ENCODE measurements around the gene SLC18A3.
A peak's percentile ranks its signal among the peaks of the same experiment; 100 is the strongest.

The SLC18A3 gene

DNA sequence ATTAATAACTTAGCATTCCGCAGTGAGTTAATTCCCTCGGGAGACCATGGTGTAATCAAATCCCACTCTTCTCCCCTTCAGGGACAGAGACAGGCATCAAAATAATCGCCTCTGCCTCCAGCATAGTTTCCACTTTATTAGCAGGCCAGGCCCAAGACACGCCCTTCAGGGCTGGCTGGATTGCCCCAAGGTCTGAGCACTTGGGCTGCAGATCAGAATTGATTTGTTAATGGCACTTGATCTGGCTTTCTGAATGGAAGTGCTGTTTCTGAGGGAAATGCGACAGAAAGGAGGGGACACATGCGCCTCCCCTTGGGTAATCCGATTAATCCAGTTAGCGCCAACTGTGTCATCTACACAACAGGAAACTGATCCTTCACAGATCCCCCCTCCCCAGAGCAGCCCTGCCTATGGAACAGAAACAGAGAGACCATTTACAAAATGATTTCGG, 19.3 kb downstream of the SLC18A3 start:
- DNase-seq = no peak

DNA sequence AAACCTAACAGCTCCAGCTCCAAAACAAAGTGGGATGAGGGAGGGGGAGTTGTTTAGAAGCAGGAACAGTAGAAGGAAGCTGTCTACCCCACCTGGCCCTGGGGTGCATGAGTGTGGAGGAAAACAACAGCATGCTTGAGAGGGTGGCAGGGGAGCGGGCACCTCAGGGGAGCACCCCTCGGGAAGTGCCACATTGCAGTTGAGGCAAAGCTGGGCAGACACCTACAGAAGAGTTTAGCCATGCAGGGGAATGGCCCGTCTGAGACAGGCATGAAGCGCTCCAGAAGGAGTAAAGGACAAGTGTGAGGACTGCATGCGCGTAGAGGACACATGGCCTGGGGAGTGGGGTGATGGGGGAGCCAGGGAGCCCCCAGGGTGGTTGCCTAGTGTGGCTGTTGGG, 21.9 kb downstream of the SLC18A3 start:
- DNase-seq = no peak

DNA sequence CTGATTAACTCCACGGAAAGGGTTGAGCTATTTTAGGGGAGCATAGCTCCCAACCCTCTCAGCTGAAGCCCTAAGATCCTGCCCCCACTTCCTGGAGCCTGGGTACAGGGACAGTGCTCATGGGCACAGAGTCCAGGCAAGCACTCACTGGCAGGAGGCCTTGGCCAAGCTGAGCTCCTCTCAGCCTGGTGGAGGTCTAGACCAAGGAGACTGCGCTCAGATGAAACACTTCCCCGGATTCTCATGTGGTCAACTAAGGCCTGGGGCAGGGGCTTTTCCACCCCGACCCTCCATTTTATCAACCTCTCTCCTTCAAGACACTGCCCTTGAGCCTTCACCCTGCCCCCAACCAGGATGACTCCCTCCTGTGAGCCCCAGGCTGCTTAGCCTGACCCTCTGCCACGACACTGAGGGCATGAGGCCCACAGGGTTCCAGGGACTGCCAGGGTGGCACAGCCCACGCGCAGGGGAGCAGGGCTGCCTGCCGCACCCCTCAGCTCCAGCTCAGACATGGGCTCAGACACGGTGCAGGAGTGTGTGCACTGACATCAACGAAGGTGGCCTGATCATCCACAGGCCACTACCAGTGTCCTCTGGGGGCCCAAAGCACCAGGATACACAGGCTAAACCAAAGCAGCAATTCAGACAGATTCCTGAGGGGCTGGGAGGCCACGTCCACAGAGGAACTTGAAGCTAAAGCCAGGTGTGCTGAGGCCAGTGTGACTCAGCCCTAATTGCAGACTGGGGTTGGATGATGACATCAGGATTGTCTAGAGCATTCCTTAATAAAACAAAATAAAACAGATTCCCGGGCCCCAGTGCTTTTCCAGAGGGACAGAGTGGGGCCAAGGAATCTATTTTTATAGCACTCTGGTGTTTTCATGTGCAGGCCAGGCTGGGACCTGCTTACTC, 22.6 kb downstream of the SLC18A3 start:
- DNase-seq = no peak

DNA sequence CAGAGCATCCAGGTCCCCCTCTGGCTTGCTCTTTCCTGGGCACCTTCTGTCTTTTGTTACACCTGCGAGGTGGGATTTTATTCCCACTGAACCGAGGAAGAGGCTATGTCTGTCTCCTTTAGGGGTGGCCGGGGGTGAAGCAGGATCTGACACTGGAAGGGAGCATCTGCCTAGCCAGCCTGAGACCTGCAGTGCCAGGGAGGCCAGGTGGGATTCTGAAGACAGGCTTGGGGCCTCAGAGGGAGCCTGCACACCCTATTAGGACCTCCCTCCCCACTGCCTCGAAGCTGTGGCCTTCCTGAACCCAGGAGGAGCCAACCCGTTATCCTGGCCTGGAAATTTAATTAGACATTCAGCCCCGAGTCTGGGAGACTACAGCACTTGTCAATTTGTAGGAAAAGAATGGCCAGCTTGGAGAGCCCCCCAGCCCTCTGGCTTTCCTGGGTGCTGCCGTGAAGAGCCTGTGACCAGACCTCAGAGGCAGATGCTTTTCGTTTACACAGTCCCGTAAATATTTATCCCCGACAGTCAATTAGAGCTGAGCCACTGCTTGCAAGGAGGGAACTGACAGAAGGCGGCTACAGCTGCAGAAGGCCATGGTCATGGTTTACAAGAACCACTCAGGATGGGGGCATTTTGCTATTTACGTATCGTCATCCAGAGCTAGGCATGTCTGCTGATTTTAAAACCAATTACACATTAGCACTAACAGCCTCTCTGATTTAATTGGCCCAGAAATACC, 23.4 kb downstream of the SLC18A3 start:
- no peak for DNase-seq

DNA sequence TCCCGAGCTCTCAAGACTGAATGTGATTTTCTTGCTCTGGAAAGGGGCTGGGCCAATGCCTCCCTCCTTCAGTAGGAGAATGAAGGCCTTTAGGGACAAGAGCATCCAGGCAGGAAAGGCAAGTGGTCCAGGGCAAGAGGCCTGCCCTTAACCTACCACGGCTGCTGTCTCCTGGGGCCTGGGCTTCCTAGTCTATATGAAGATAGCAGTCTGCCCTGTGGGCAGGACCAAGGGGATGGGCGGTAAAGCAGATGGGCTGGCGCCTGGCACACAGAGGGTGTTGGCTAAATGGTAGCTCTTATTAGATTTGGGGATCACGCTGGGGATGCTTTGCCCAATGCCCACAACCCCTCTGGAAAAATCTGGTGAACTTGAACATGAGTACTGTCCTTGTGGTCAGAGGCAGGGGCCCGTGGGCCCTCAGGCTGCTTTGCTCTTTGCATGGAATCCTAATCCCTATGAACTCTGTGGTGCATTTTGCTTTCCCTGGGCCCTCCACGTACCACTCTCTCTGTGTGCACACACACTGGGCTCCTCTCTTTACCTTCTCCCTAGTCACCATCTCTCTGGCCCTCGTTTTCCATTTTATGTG, 24.1 kb downstream of the SLC18A3 start:
- DNase-seq = no peak

DNA sequence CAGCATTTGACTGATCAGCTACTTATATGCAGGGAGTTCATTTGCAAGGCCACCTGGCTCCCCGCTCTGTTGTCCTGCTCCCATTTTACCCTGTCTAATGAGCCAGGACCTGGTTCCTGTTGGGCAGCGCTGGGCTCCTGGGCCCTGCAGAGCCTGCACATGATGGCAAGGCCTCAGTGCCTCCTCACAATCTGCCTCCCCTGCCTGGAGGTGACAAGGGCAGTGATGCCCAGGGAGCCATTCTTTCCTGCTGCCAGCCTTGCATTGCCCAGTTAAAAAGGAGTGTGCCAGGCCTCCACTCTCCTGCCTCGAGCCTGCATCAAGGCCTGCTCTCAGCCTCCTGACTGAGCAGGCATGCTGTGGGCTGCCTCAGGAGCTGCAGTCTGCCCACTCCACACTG, 32.2 kb downstream of the SLC18A3 start:
- DNase-seq = no peak

DNA sequence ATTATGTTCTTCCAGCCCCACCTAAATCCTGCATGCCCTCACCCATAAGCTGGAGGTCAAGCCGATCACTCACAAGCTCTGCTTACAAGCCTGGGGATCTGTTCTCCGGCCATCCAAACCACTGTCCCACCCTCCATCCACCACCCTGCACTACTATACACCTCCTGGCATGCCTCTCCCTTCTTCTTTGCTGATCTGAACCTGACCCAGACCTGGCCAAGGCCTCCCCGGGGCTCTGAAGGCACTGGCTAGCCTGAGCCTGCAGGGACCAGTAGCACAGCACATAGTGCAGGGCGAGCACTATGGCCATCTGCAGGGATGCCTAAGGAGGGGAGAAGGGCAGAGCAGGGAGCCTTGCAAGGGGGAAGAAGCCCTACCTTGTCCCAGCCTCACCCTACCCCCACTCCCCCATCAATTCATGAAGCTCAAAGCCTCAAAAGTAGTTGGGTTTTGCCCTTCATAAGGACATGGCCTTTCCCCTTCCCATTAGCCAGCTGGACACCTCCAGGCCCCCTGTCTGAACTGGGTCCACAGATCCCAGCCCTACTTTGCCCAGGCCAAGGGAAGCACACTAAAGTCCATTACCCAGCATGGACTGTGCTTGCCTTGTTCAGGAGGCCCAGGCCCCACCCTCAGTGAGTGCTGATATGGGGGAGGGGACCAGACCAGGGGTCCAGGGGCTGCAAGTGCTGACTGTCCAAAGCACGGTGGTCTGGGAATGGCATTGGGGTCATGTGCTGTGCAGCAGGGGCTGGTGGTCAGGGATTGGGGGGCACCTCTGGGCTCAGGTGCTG, 33.3 kb downstream of the SLC18A3 start:
- no peak for DNase-seq

DNA sequence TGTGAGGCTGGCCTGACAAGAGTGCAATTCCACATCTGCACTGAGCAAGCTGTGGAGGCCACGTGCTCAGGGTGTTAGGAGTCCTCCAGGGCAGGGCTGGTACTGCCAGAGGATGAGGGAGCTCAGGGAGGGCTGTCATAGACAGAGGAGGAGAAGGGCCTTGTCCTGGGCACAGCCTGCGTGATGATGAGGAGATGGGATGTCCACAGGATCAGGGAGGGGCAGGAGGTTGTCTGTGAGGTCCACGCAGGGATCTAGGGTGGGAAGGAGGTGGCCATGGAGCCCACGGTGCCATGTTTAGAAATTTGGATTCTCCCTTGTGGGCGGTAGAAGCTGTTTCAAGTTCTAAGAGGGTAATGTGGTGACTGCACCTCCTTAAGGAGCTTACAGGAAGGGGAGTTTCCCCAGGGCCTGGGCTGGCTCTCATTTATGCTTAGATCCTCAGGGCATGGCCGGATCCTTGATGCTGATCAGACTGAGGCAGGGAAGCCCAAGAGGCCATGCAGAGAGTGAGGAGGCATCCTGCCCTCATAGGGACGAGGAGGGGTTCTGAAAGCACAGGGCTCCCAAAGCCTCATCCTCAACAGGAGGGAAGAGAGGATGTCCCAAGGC, 34.0 kb downstream of the SLC18A3 start:
- DNase-seq = no peak

DNA sequence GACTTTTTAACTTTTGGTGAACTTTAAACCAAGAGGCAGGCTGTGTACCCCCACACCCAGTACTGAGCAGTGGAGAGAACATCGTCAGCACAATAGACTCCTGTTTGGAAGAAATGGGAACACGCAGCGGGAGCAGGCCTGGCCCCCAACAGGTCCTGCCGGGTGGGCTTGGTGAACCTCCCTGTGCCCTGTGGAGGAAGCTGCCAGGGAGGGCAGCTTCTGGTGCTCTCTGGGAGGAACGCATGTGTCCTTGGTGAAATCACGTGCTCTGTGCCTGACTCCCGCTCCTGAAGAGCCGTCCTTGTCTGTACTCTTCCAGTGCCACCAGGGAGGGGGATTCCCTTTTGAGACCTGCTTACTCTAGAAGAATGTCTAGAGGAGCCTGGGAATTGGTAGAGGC, 35.3 kb downstream of the SLC18A3 start:
- DNase-seq = no peak

DNA sequence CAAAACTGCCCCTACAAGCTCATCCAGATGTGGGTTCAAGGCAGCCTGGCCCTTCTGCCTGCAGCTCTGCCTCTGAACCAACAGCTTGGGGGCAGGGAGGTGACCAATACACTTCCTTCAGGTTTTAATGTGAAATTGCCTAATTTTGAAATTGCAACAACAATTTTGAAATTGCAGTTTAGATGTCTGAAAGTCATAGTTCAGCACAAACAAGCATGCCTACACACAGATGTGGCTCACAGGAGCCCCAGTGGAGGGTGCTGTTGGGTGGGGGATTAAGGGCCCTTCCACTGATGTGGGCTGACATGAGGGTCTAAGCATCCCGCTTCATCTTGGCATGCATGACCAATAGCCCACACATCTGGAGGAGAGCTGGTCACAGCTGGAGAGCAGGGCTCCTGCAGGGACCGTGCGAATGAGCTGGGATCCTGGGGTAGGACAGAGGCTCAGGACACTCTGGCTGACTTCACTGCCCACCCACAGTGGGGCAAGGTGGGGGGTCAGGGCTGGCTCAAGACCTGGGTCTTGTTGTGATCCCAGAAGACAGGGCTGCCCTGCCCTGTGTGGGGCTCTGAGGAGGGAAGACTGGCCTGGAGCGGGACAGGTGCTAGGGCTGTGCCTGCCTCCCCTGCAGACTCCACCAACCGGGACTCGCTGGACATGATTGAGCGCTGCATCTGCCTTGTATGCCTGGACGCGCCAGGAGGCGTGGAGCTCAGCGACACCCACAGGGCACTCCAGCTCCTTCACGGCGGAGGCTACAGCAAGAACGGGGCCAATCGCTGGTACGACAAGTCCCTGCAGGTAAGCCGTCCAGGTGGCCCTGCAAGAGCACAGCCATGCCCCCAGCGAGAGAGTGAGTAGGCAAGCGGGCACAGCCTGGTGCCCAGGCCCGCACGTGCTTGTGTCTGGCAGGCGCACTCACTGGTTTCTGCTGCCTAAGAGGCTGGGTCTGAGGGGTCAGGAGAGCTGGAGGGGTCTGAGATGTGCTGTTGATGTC, 36.1 kb downstream of the SLC18A3 start:
- DNase-seq = no peak

DNA sequence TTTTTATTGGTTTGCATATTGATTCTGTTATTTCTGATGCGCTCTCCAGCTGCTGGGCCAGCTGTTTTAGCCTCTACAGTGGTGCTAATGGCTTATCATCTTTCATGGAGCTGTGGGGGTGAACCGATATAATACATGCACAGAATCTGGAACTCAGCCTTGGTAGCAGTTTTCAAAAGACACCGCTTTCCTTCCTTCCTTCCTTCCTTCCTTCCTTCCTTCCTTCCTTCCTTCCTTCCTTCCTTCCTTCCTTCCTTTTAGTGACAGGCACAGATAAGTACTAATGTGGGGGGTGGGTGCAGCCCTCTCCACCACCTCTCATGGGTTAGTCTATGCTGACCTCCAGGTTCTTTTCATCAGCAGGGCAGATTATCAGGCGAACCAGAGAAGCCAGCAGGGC, 37.4 kb downstream of the SLC18A3 start:
- DNase-seq = no peak

DNA sequence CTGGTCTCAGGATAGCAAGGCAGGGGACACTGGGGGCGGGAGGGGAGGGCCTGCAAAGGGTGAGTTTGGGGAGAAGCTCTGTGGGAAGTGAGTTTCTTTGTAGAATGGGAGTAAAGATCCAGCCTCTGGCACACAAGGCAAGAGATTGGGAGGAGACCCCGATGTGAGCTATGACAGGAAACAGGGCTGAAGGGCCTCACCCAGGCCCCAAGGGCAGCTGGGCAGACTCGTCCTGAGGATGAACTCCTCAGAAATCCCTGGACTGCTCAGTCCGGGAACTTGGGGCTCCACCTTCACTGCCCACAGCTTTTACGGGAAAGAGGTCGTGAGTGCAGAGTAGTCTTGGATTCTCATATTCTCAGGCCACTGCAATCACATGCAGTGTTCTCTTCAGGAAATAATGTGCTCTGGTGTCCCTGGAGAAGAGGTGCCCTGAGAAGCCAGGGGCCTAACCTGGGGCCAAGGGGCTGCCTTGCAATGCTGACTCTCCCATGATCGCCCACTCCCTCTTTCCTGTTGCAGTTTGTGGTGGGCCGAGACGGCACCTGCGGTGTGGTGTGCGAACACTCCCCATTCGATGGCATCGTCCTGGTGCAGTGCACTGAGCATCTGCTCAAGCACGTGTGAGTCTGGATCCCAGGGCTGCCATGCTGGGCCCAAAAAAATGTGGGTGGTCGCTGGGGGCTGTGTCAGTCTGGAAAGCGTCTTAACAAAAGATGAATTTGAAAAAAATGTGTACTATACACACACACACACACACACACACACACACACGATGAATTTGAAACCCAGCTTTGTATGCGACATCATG, 38.1 kb downstream of the SLC18A3 start:
- DNase-seq = no peak

DNA sequence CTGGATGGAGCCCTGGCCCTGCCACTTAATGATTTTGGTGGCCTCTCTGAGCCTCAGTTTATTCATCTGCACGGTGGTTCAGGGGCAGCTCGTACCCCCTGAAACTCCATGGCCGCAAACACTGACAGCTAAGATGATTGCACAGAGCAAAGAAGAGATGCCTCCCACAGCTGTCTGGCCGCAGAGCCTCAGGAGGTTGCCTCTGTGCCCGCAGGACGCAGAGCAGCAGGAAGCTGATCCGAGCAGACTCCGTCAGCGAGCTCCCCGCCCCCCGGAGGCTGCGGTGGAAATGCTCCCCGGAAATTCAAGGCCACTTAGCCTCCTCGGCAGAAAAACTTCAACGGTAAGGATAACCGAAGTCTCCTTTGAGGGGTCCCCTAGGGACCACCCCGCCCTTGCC, 39.2 kb downstream of the SLC18A3 start:
- DNase-seq = peak; percentile 59

DNA sequence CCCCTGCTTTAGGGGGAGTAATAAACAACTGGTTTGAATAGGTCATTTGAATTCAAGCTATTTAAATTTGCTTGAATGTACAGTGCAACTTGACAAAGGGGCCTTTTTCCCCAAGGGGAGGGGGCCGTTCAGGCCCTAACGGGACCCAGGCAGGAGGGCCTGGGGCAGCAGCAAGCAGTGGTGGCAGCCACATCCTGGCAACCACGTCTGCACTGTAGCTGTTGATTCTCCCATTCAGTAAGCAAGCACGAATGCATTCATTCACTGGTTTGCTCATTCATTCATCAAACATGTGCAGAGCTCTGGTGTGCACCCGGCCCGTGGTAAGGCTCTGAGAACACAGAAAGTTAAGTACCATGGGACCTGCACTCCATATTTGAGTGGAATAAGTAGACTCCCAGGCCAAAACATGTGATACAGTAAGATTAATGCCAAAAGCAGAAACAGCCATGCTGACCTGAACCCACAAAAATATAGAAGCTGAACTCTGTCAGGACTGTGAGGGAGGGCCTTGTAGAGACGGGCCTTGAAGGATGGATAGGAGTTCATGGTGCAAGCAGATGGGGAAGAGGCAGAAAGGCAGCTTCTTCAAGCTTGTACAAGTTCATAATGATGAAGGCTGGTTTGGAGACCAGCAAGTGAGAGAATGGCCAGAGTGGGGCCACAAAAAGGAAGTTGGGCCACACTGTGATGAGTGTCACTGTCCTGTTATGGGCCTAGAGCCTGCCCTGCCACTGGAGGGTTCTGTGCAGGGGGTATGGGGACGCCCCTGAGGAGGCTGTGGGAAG, 40.0 kb downstream of the SLC18A3 start:
- DNase-seq = no peak

DNA sequence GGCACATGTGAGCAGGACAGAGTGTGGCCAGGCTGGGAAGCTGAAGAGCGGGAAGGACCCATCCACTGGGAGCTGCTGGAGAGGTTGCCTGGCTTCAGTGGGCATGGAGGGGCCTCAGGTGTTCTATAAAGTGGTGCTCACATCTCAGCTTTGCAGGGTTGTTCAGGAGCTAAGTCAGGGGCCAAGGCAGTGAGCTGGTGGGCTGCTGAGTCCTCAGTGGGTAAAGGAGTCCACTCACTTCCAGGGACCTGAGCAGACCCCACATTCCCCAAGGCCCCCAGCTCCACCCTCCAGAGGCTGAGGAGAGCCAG, 40.6 kb downstream of the SLC18A3 start:
- DNase-seq = no peak

DNA sequence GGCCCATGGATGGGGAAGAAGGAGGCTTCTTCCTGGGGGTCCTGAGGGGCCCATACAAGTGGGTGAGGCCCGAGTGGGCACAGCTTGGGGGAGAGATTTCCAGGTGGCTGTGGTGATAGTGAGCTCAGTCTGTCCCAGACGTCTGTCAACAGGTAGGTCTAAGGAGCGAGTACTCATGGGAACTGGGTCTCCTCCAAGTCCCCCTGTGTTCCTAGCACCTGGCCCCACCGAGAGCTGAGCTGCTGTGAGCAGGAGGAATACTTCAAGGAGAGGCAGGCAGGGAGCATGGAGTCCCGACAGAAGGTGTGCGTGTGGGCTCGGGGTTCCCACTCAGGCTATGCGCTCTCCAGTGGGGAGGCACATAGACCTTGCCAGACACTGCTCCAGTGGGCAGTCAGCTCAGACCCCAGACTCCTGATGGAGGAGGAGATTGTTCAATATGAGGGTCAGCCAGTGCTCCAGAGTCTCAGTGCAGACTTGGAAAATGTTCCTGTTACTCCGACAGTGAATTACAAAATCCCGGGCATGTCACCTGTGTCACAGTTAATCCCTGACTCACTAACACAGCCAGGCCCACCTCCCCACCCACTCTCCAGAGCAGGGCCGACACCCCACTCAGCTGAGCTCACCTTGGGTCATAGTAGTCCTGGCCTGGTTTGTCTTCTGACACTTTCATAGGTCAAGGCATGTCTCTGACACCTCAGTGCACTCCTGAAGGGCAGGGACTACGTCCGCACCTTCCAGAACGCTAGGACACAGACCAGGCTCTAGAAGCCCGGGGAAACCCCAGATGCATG, 41.1 kb downstream of the SLC18A3 start:
- DNase-seq = no peak

DNA sequence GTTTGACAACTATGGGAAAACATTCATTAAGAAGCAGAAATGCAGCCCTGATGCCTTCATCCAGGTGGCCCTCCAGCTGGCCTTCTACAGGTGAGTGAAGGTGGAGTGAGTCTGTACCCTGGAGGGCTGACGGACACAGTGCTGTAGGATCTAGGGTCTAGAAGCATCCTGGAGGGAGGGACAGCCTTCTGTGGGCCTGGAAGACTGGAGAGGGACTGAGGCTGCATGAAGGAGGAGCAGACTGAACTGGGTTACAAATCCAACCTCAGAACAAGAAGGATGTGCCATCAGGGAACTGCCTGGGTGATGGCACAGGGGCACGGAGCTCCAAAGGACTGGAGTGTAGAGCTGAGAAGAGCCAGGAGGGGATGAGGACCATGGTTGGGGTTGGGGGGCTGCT, 41.8 kb downstream of the SLC18A3 start:
- no peak for DNase-seq

DNA sequence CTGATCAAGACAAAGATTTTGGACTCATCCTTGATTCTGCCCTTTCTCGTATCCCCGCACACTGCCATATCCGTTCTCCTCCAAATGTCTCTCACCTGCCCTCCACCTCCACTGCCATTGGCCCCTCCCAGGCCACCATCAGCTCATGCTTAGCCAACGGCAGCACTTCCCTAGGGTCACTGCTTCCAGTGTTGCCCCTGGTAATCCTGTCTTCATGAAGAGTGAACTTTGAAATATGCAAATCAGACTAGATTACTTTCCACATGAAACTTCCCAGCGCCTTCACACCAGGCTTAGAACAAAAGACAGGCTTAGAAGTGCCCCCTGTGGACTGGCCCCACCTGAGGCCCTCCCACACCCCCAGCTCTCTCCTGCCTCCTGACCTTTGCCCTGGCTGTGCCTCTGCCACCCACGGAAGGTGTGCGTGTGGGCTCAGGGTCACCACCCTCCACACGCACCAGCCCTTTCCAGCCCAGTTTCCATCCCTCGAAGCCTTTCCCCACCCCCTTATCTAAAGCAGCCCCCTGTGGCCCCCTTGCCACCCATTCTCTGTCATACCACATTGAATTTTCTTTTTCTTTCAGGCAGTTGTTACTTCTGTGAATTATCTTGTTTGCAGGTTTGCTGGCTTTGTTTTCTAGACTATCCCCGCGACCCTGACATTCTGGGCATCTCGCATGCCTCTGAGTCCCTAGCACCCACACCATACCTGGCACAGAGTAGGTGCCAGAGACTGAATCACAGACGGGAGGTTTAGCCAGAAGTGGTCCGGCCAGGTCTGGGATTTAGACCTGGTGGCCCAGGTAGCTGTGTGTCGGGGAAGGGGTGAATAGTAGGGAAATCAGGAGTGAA, 42.5 kb downstream of the SLC18A3 start:
- DNase-seq = no peak

All from activated CD8-positive, alpha-beta memory T cell treated with anti-CD3 and anti-CD28 coated beads, Interleukin-2, amount 50 U/mL, for 48 hours (primary cell).